SH-SY5Y (cell line): ENCODE data around the gene CATSPER4.

Source experiments
- GATA2 ChIP-seq: IDR thresholded peaks from 2 replicates; pipeline ENCODE4 v1.6.1; 2011; ENCODE audit warnings: mild to moderate bottlenecking, low read depth, low read length
- GATA3 ChIP-seq: IDR thresholded peaks from 2 replicates; pipeline ENCODE4 v1.6.1; 2011; ENCODE audit warnings: low read depth, mild to moderate bottlenecking, low read length, moderate library complexity

DNA sequence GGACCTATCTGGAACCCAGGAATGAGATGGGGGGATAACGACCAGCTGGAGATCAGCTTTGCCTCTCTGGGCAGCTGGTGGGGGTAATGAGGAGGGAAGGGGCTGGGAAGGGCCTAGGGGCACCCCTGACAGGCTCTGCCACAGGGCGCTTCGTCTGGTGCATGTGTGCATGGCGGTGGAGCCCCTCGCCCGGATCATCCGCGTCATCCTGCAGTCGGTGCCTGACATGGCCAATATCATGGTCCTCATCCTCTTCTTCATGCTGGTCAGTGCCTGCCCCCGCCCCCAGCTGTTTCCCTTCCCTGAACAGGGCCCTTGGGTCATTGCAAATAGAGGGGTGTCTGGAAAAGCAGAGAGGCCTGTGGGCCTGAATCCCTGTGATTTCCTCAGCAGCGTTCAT is 7.4 kb downstream of the CATSPER4 start:
- no peak for TF ChIP-seq GATA3
- TF ChIP-seq GATA2 = no peak
